Aorta (tissue), 5 donors: Measurements from ENCODE around the gene SLC2A13. TPM values are rescaled to one million over a fixed set of nuclear protein-coding genes. Genes with fewer than 3 reads are reported as not detected.
A peak's percentile ranks its signal among the peaks of the same experiment; 100 is the strongest.

Source experiments
- ATAC-seq: fragments of 200-7000 bp; cut with Tn5 transposase; one replicate; pipeline ENCODE4 v1.9.1; 2022; ENCODE audit warnings: moderate library complexity; ENCODE audit not compliant: low FRiP score
- DNase-seq, 2 donors: peaks; one replicate each; pipeline ENCODE4 v3.0.0-alpha.2; 2020
- H3K27ac ChIP-seq, 2 donors: one replicate each; pipeline ENCODE4 v1.5.1; 2013; ENCODE audit warnings: low read length in 2 of 2, mild to moderate bottlenecking in 2 of 2, moderate library complexity in 2 of 2, control low read depth in 1 of 2, inconsistent platforms in 1 of 2, low read depth in 1 of 2
- H3K27me3 ChIP-seq, 2 donors: one replicate each; pipeline ENCODE4 v1.6.1; 2013; ENCODE audit warnings: control low read depth in 1 of 2, low read length in 1 of 2, mild to moderate bottlenecking in 1 of 2, moderate library complexity in 1 of 2; ENCODE audit not compliant: insufficient read depth in 2 of 2, control insufficient read depth in 1 of 2
- H3K36me3 ChIP-seq, 2 donors: one replicate each; pipeline ENCODE4 v1.6.1; 2013; ENCODE audit warnings: control low read depth in 1 of 2, low read length in 1 of 2, mild to moderate bottlenecking in 1 of 2; ENCODE audit not compliant: insufficient read depth in 2 of 2, control insufficient read depth in 1 of 2
- H3K4me1 ChIP-seq, 2 donors: one replicate each; pipeline ENCODE4 v1.6.1; 2013; ENCODE audit warnings: low read length in 2 of 2, control low read depth in 1 of 2, mild to moderate bottlenecking in 1 of 2, moderate library complexity in 1 of 2; ENCODE audit not compliant: insufficient read depth in 2 of 2, control insufficient read depth in 1 of 2
- H3K4me3 ChIP-seq, 2 donors: one replicate each; pipeline ENCODE4 v1.5.1; 2013; ENCODE audit warnings: low read length in 2 of 2, control low read depth in 1 of 2, mild to moderate bottlenecking in 1 of 2
- H3K9me3 ChIP-seq: one replicate; pipeline ENCODE4 v1.6.1; 2013; ENCODE audit warnings: mild to moderate bottlenecking, low read length; ENCODE audit not compliant: control insufficient read depth
- WGBS, 2 donors: extraction: QIAGEN DNeasy Blood & Tissue Kit; methylation state at CpG; one replicate each; pipeline ENCODE4 v1.1.7; 2013; 5-methylcytosine and 5-hydroxymethylcytosine counted together
- intact Hi-C, 2 donors: fragments of 100-400 bp; cut with DNase I; formaldehyde crosslinking; loops; one replicate each; pipeline versions ENCODE4 v1.14.2 to v1.15.0; 2022
- polyA plus RNA-seq, 2 donors: library from polyadenylated mRNA; stranded (reverse); fragments of 200-250 nt; gene quantifications; one replicate each; pipeline ENCODE4 v1.2.3, GENCODE V29; 2013
- total RNA-seq, 2 donors: library from RNA; stranded (reverse); fragmentation: NEBNext Ultra II Directional; extraction: Animal tissue kit (Norgen Biotek cat#: 25700); gene quantifications; one replicate each; pipeline ENCODE4 v1.2.1, GENCODE V29; 2021
- donor health status: healthy with polysubstance abuse.
- donor health status: Bipolar disorder and iron deficiency.
- donor health status: DM: no; HTN: no; CAD: no.
- donor health status: DM: no; HTN: no; CAD: no.
- donor health status: DM: yes; HTN: yes; CAD: no.

The SLC2A13 gene
- total and polyA plus RNA-seq, 4 donors: 1.1 to 11.4 (median 5.9) TPM

- Histone ChIP-seq H3K27ac (no peak overlapping the region), H3K36me3 (no peaks in the 10 kb centered on the region), H3K4me1 (peaks cover 0 to 6% of the 10 kb centered on the region in 2 donors), H3K27me3 (no peaks in the 10 kb centered on the region), H3K4me3 (peak overlapping the region; percentile 70 to 81), H3K9me3 (no peaks in the 10 kb centered on the region)
- intact Hi-C loops: loop anchor here (2.0 to 5.0 kb wide), 2 partner anchors 96 to 340 kb away; no protein-coding TSS in a partner anchor
- WGBS, 2 donors: 2 to 4% methylated on average over 19 of the region's 19 CpGs
- ATAC-seq (peak; percentile 84), DNase-seq (peak; percentile 90 to 97)
These were observed 1.4 kb upstream of the SLC2A13 start for GRCh38 chr12:40107098-40107802.

DNA sequence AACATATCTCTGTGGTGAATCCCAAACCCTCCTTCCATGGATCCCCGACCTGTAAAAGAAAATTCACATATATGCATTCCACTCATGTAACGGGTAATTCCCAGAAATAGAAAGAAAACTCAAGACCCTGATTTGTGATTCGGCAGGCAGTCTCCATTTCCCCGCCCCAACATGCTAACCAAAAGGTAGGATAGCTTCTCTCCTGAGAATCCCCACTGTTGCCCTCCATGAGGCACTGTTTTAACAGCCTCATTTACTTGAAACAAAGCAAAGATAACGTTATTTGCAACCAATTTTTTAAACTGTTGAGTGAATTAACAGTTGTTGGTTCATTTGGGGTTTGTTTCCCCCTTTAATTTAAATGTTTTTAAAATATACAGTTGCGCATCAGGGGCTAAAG lies 774 bp upstream of the SLC2A13 start:
- no peaks in the 10 kb centered on the region for H3K27me3 ChIP-seq
- intact Hi-C loops: loop anchor here (2.0 to 5.0 kb wide), 2 partner anchors 96 to 339 kb away; no protein-coding TSS in a partner anchor
- no peak for DNase-seq
- ATAC-seq: no peak
- WGBS, 2 donors: 7 to 8% methylated on average over 6 of the region's 6 CpGs
- H3K36me3 ChIP-seq: no peaks in the 10 kb centered on the region
- H3K4me3 ChIP-seq: peak overlapping the region; percentile 81 to 93
- peak overlapping the region in 1 of 2 donors; percentile 42 for H3K27ac ChIP-seq
- H3K9me3 ChIP-seq: no peaks in the 10 kb centered on the region
- H3K4me1 ChIP-seq: peaks cover 0 to 6% of the 10 kb centered on the region in 2 donors

- Histone ChIP-seq H3K27me3 (no peaks in the 10 kb centered on the region), H3K36me3 (no peaks in the 10 kb centered on the region), H3K27ac (peak overlapping the region; percentile 4 to 71), H3K9me3 (no peaks in the 10 kb centered on the region), H3K4me3 (peak overlapping the region; percentile 81 to 93), H3K4me1 (peaks cover 0 to 6% of the 10 kb centered on the region in 2 donors)
- 2% methylated on average over 8 to 9 of the region's 9 CpGs for WGBS, 2 donors
- peak; percentile 73 for ATAC-seq
- DNase-seq: no peak
- intact Hi-C loops: loop anchor here (2.0 to 5.0 kb wide), 2 partner anchors 95 to 339 kb away; no protein-coding TSS in a partner anchor
These were observed 287 bp upstream of the SLC2A13 start for GRCh38 chr12:40106202-40106533.

DNA sequence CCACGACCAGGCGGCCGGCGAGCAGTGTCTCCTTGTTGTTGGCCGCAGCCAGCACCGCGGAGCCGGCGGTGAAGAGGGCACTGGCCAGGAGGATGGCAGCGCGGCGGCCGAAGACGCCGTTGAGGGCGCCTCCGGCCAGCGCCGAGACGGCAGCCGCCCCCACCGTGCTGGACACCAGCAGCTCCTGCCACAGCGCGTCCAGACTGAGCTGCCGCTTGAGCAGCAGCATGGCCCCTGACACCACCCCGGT lies 691 bp downstream of the SLC2A13 start:
- intact Hi-C loops: loop anchor here in 1 of 2 donors (5.0 kb wide), 1 partner anchor 338 kb away; no protein-coding TSS in a partner anchor
- 0 to 1% methylated on average over 21 to 26 of the region's 26 CpGs for WGBS, 2 donors
- Histone ChIP-seq H3K9me3 (no peaks in the 10 kb centered on the region), H3K27me3 (no peaks in the 10 kb centered on the region), H3K4me3 (peak overlapping the region; percentile 69 to 93), H3K36me3 (no peaks in the 10 kb centered on the region), H3K4me1 (peaks cover 0 to 6% of the 10 kb centered on the region in 2 donors), H3K27ac (no peak overlapping the region)
- DNase-seq (peak; percentile 75 to 87), ATAC-seq (peak; percentile 75)

- DNase-seq (no peak), ATAC-seq (no peak)
- Histone ChIP-seq H3K9me3 (no peaks in the 10 kb centered on the region), H3K27me3 (no peaks in the 10 kb centered on the region), H3K27ac (no peak overlapping the region), H3K4me1 (peaks cover 0 to 6% of the 10 kb centered on the region in 2 donors), H3K4me3 (peak overlapping the region; percentile 69 to 93), H3K36me3 (no peaks in the 10 kb centered on the region)
- 14 to 23% methylated on average over 12 to 20 of the region's 20 CpGs for WGBS, 2 donors
- intact Hi-C loops: loop anchor here in 1 of 2 donors (5.0 kb wide), 1 partner anchor 337 kb away; no protein-coding TSS in a partner anchor
These were observed 1.2 kb downstream of the SLC2A13 start for GRCh38 chr12:40104461-40105264.

DNA sequence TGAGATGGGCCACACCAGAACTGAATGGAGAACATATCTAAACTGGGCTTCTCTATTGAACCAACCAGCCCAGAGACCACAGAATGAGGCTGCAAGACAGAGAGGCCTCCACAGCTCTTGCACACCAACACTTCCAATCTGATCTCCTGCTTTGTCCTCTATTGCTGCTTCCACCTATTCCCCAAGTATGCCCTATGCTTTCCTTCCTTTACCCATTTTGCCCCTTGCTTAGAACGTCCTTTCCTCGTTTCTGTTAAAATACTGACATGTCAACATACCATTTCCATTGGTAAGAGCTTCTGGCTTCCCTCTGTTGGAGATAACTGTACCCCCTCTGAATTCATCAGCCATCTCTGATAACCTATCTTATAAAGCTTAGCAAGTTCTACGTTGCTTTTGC lies 2.8 kb downstream of the SLC2A13 start:
- Histone ChIP-seq H3K36me3 (no peaks in the 10 kb centered on the region), H3K9me3 (no peaks in the 10 kb centered on the region), H3K4me3 (no peak overlapping the region), H3K27ac (no peak overlapping the region), H3K4me1 (peaks cover 0 to 6% of the 10 kb centered on the region in 2 donors), H3K27me3 (no peaks in the 10 kb centered on the region)
- intact Hi-C loops: no loop called here
- 69 to 80% methylated on average over 3 of the region's 3 CpGs for WGBS, 2 donors
- ATAC-seq: no peak
- DNase-seq: no peak

DNA sequence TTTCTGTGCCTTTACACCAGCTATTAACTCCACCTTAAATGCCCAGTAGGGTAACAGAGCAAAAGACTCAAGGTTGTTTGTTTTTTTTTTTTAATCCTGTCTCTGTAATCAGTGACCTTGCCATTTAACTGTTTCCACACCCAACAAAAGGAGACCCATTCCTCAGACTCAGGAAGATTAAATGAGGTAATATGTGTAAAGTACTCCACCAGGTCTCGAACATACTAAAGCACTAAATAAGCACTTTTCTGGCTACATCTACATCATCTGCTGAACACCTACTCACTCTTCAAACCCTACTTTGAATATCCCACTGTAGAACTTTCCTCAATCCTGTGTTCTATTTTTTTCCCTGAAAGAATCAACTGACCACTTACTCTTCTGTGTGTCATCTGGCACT lies 4.1 kb downstream of the SLC2A13 start:
- no peak overlapping the region for H3K4me3 ChIP-seq
- H3K9me3 ChIP-seq: no peaks in the 10 kb centered on the region
- intact Hi-C loops: no loop called here
- ATAC-seq: no peak
- H3K36me3 ChIP-seq: no peaks in the 10 kb centered on the region
- no peak for DNase-seq
- 92 to 96% methylated on average over 1 of the region's 1 CpG for WGBS, 2 donors
- no peak overlapping the region for H3K27ac ChIP-seq
- H3K4me1 ChIP-seq: peaks cover 0 to 6% of the 10 kb centered on the region in 2 donors
- H3K27me3 ChIP-seq: no peaks in the 10 kb centered on the region

- Histone ChIP-seq H3K9me3 (no peaks in the 10 kb centered on the region), H3K27me3 (no peaks in the 10 kb centered on the region), H3K27ac (no peak overlapping the region), H3K4me1 (peaks cover 0 to 6% of the 10 kb centered on the region in 2 donors), H3K36me3 (no peaks in the 10 kb centered on the region), H3K4me3 (no peak overlapping the region)
- DNase-seq (no peak), ATAC-seq (no peak)
- intact Hi-C loops: no loop called here
- WGBS, 2 donors: 46 to 59% methylated on average over 3 of the region's 3 CpGs
These were observed 6.4 kb downstream of the SLC2A13 start for GRCh38 chr12:40099423-40099853.
